Activated CD8-positive, alpha-beta memory T cell treated with anti-CD3 and anti-CD28 coated beads for 48 hours (primary cell): ENCODE data around the gene TM9SF1.
A peak's percentile ranks its signal among the peaks of the same experiment; 100 is the strongest.

Experiments used
- DNase-seq, 3 experiments: peaks; one replicate each; pipeline ENCODE4 v3.0.0-alpha.2; 2020; ENCODE audit warnings: low read depth in 2 of 3, low spot score in 2 of 3

The TM9SF1 gene

GRCh38 chr14:24179961-24180796 lies 15.1 kb downstream of the TM9SF1 start:
- no peak for DNase-seq

- no peak for DNase-seq
These were observed 15.8 kb downstream of the TM9SF1 start for GRCh38 chr14:24179294-24179960.

GRCh38 chr14:24178399-24179178 lies 16.7 kb downstream of the TM9SF1 start:
- DNase-seq: no peak

GRCh38 chr14:24177891-24178290 lies 17.4 kb downstream of the TM9SF1 start:
- no peak for DNase-seq

- DNase-seq: no peak
These were observed 18.0 kb downstream of the TM9SF1 start for GRCh38 chr14:24177041-24177825.

GRCh38 chr14:24176599-24176998 lies 18.6 kb downstream of the TM9SF1 start:
- no peak for DNase-seq

GRCh38 chr14:24172871-24173281 lies 22.4 kb downstream of the TM9SF1 start:
- no peak for DNase-seq

GRCh38 chr14:24172261-24172860 lies 22.9 kb downstream of the TM9SF1 start:
- DNase-seq: no peak

GRCh38 chr14:24171422-24172260 lies 23.6 kb downstream of the TM9SF1 start, which contains the start of gene REC8:
Gene REC8, plus strand, starts transcription at chr14:24172080. Its CDS starts 473 bp downstream, at chr14:24172553.
- DNase-seq: peak; percentile 41 to 70 (median 50)

- no peak for DNase-seq
These were observed 27.6 kb downstream of the TM9SF1 start for GRCh38 chr14:24167469-24168114.

- DNase-seq: no peak
These were observed 29.5 kb downstream of the TM9SF1 start for GRCh38 chr14:24165785-24166184.

GRCh38 chr14:24164518-24164991 lies 30.7 kb downstream of the TM9SF1 start:
- DNase-seq: no peak

- no peak for DNase-seq
These were observed 33.1 kb downstream of the TM9SF1 start for GRCh38 chr14:24162093-24162492.

- DNase-seq: peak; percentile 92 to 100 (median 98)
These were observed 34.1 kb downstream of the TM9SF1 start, which contains the start of gene IRF9 for GRCh38 chr14:24160850-24161804. Gene IRF9, plus strand, starts transcription at chr14:24161265. Its CDS starts 880 bp downstream, at chr14:24162145.

- no peak for DNase-seq
These were observed 34.8 kb downstream of the TM9SF1 start for GRCh38 chr14:24160499-24160849.

- DNase-seq: no peak
These were observed 35.3 kb downstream of the TM9SF1 start for GRCh38 chr14:24159777-24160498.

GRCh38 chr14:24157331-24157730 lies 37.9 kb downstream of the TM9SF1 start:
- no peak for DNase-seq
